Body of pancreas (tissue), 4 donors: ENCODE data around the gene CLCN5. TPM values are rescaled to one million over a fixed set of nuclear protein-coding genes. Genes with fewer than 3 reads are reported as not detected.
A peak's percentile ranks its signal among the peaks of the same experiment; 100 is the strongest.

ENCODE experiments used
- ATAC-seq: fragments of 150-250 bp; one replicate; pipeline ENCODE4 v1.9.1; 2016
- DNase-seq, 4 donors: peaks; one replicate each; pipeline ENCODE4 v3.0.0-alpha.2; 2019
- H3K27ac ChIP-seq, 4 donors: fragments of 200-600 bp; sonication (generic); 1 replicate in 3 of 4; 2 replicates in 1 of 4; pipeline versions ENCODE4 v1.5.1 to v1.6.1; 2016 to 2019; ENCODE audit warnings: mild to moderate bottlenecking in 1 of 4, mixed read lengths in 1 of 4, moderate library complexity in 1 of 4
- H3K27me3 ChIP-seq, 2 donors: fragments of 200-600 bp; sonication (generic); one replicate each; pipeline ENCODE4 v1.6.0; 2016; ENCODE audit warnings: mild to moderate bottlenecking in 1 of 2
- H3K36me3 ChIP-seq, 2 donors: fragments of 200-600 bp; sonication (generic); replicated peaks in 1 of 2; 2 replicates each; pipeline ENCODE4 v1.5.1; 2016; ENCODE audit warnings: low read depth in 2 of 2; ENCODE audit not compliant: insufficient read depth in 1 of 2
- H3K4me1 ChIP-seq: fragments of 200-600 bp; sonication (generic); one replicate; pipeline ENCODE4 v1.6.0; 2016
- H3K4me3 ChIP-seq, 2 donors: fragments of 200-600 bp; sonication (generic); 1 replicate in 1 of 2; 2 replicates in 1 of 2; pipeline ENCODE4 v1.5.1; 2016 to 2019
- H3K9me3 ChIP-seq, 3 donors: fragments of 200-600 bp; sonication (generic); 1 replicate in 2 of 3; 2 replicates in 1 of 3; pipeline ENCODE4 v1.5.1; 2016
- CTCF ChIP-seq, 7 experiments: fragments of 450-650 bp in 4 of 7; fragments of 200-600 bp in 3 of 7; sonication (generic) in 3 of 7; IDR thresholded peaks; one replicate each; pipeline ENCODE4 v1.5.1; 2016 to 2019; ENCODE audit warnings: antibody characterized with exemption in 7 of 7
- POLR2A ChIP-seq, 3 donors: fragments of 450-650 bp; IDR thresholded peaks; one replicate each; pipeline ENCODE4 v1.6.1; 2016; ENCODE audit warnings: antibody characterized with exemption in 3 of 3, mild to moderate bottlenecking in 2 of 3
- WGBS, 2 donors: methylation state at CpG; one replicate each; pipeline ENCODE4 v1.1.5; 2017; 5-methylcytosine and 5-hydroxymethylcytosine counted together
- intact Hi-C: fragments of 100-400 bp; cut with DNase I; formaldehyde crosslinking; loops from one replicate; pipeline ENCODE4 v1.15.1; 2023
- microRNA counts, 2 donors: library from miRNA; unstranded; fragments of <30 nt; microRNA quantifications; one replicate each; lab custom pipeline; 2017
- microRNA-seq, 2 donors: library from miRNA; unstranded; fragments of <30 nt; microRNA quantifications; one replicate each; pipeline ENCODE4, GENCODE V29; 2016; ENCODE audit warnings: borderline number of aligned reads in 2 of 2, borderline replicate concordance in 2 of 2
- small RNA-seq: library from RNA; depleted of rRNA; stranded (forward); fragments of <200 nt; gene quantifications from one replicate; pipeline ENCODE3, GENCODE V24; 2016
- total RNA-seq, 2 donors: library from RNA; depleted of rRNA; stranded (reverse); fragments of >200 nt; gene quantifications; one replicate each; pipeline ENCODE4 v1.1.0, GENCODE V29; 2016

The CLCN5 gene
- total RNA-seq, 2 donors from 2014 or later, result 2.0 to 5.2 TPM

GRCh38 chrX:50115973-50116372 lies 193.6 kb downstream of the CLCN5 start:
- 92 to 95% methylated on average over 2 of the region's 2 CpGs for WGBS, 2 donors

GRCh38 chrX:50117476-50117875 lies 195.1 kb downstream of the CLCN5 start:
- DNase-seq (no peak), ATAC-seq (no peak)
- Histone ChIP-seq H3K4me1 (no peaks in the 10 kb centered on the region), H3K4me3 (no peak overlapping the region), H3K27me3 (no peaks in the 10 kb centered on the region), H3K9me3 (no peaks in the 10 kb centered on the region), H3K27ac (no peak overlapping the region), H3K36me3 (no peaks in the 10 kb centered on the region)
- WGBS, 2 donors, result 69 to 72% methylated on average over 3 of the region's 3 CpGs
- TF ChIP-seq POLR2A (IDR thresholded peaks at IDR 0.05) (no peak), CTCF (IDR thresholded peaks at IDR 0.05) (no peak)
- intact Hi-C loops, result no loop called here

More at GRCh38 chrX:50115973-50116372, 193.6 kb downstream of the CLCN5 start:
- Histone ChIP-seq H3K36me3 (no peaks in the 10 kb centered on the region), H3K9me3 (no peaks in the 10 kb centered on the region), H3K27ac (no peak overlapping the region), H3K4me1 (peaks cover 5% of the 10 kb centered on the region), H3K4me3 (no peak overlapping the region), H3K27me3 (no peaks in the 10 kb centered on the region)
- DNase-seq, result no peak
- intact Hi-C loops, result no loop called here
- TF ChIP-seq POLR2A (IDR thresholded peaks at IDR 0.05) (no peak), CTCF (IDR thresholded peaks at IDR 0.05) (no peak)
- ATAC-seq, result no peak

GRCh38 chrX:50125480-50125879 lies 203.1 kb downstream of the CLCN5 start:
- H3K27ac ChIP-seq, result no peak overlapping the region
- H3K9me3 ChIP-seq, result no peaks in the 10 kb centered on the region
- DNase-seq (no peak), ATAC-seq (no peak)
- H3K4me3 ChIP-seq, result no peak overlapping the region
- TF ChIP-seq POLR2A (IDR thresholded peaks at IDR 0.05) (no peak), CTCF (IDR thresholded peaks at IDR 0.05) (no peak)
- H3K4me1 ChIP-seq, result no peaks in the 10 kb centered on the region
- H3K27me3 ChIP-seq, result no peaks in the 10 kb centered on the region
- intact Hi-C loops, result no loop called here
- WGBS, 2 donors, result 100% methylated on average over 1 of the region's 1 CpG; no CpG with 5 or more reads in 1 of the 2 donors
- H3K36me3 ChIP-seq, result no peaks in the 10 kb centered on the region

- TF ChIP-seq POLR2A (IDR thresholded peaks at IDR 0.05) (no peak), CTCF (IDR thresholded peaks at IDR 0.05) (no peak)
- Histone ChIP-seq H3K4me1 (no peaks in the 10 kb centered on the region), H3K27ac (no peak overlapping the region), H3K9me3 (no peaks in the 10 kb centered on the region), H3K36me3 (no peaks in the 10 kb centered on the region), H3K27me3 (no peaks in the 10 kb centered on the region), H3K4me3 (no peak overlapping the region)
- DNase-seq (no peak), ATAC-seq (no peak)
- 44 to 59% methylated on average over 6 to 7 of the region's 7 CpGs for WGBS, 2 donors
- intact Hi-C loops, result no loop called here
These were observed 225.6 kb downstream of the CLCN5 start for GRCh38 chrX:50147972-50148371.

MicroRNAs encoded within 50 kb of the gene (microRNA counts, 767-probe panel; counts per million panel counts)
- microRNA hsa-miR-188-3p (lab: Ali Mortazavi, UCI) (0 to 736 counts per million in 2 donors), microRNA hsa-miR-188-5p (lab: Ali Mortazavi, UCI) (0 to 736 counts per million in 2 donors), microRNA hsa-miR-362-3p (lab: Ali Mortazavi, UCI) (0 to 736 counts per million in 2 donors), microRNA hsa-miR-362-5p (lab: Ali Mortazavi, UCI) (0 to 736 counts per million in 2 donors), microRNA hsa-miR-500a-5p+hsa-miR-501-5p (lab: Ali Mortazavi, UCI) (0 to 736 counts per million in 2 donors), microRNA hsa-miR-500b (lab: Ali Mortazavi, UCI) (0 to 736 counts per million in 2 donors), microRNA hsa-miR-501-3p (lab: Ali Mortazavi, UCI) (0 to 736 counts per million in 2 donors), microRNA hsa-miR-502-3p (lab: Ali Mortazavi, UCI) (0 to 736 counts per million in 2 donors), microRNA hsa-miR-502-5p (lab: Ali Mortazavi, UCI) (0 to 736 counts per million in 2 donors), microRNA hsa-miR-532-3p (lab: Ali Mortazavi, UCI) (0 to 736 counts per million in 2 donors), microRNA hsa-miR-532-5p (lab: Ali Mortazavi, UCI) (736 to 3,188 counts per million in 2 donors), microRNA hsa-miR-660-5p (lab: Ali Mortazavi, UCI) (0 to 736 counts per million in 2 donors)

Small RNAs within 50 kb of the gene (microRNA-seq; reads per million reads assigned to microRNA genes)
- gene MIR188 (28.7 to 38.6 reads per million in 2 donors), gene MIR362 (52.6 to 58.8 reads per million in 2 donors), gene MIR500A (20.0 to 20.2 reads per million in 2 donors), gene MIR500B (0 reads per million in 2 donors), gene MIR501 (48.9 to 74.1 reads per million in 2 donors), gene MIR502 (35.9 to 44.2 reads per million in 2 donors), gene MIR532 (460 to 553 reads per million in 2 donors), gene MIR660 (146 to 193 reads per million in 2 donors)

Small RNAs within 50 kb of the gene (small RNA-seq; reads per million reads assigned to genes)
- gene MIR188 (not detected), gene MIR362 (6.1 reads per million, percentile 89 among the genes with 10 or more reads in this experiment), gene MIR500A (22.4 reads per million, percentile 94 among the genes with 10 or more reads in this experiment), gene MIR500B (not detected), gene MIR501 (2.3 reads per million, percentile 73 among the genes with 10 or more reads in this experiment), gene MIR502 (not detected), gene MIR532 (76.4 reads per million, percentile 96 among the genes with 10 or more reads in this experiment), gene MIR660 (6.5 reads per million, percentile 90 among the genes with 10 or more reads in this experiment), gene RNU6-421P (not detected)

Other genes starting within 250 kb of the CLCN5 start
- not detected for gene PAGE1, start 226.6 kb upstream of the CLCN5 start, total RNA-seq
- not detected for gene PAGE4, start 93.3 kb upstream of the CLCN5 start, total RNA-seq
- 1 to 10 TPM in 1 of 2 donors, under 1 TPM in 1; 0.99 to 1.3 TPM for gene USP27X, start 43.1 kb upstream of the CLCN5 start, total RNA-seq